H9 (cell line): ENCODE results near the gene SPRY4. TPM values are rescaled to one million over a fixed set of nuclear protein-coding genes. Genes with fewer than 3 reads are reported as not detected.

ENCODE experiments used
- DNase-seq: peaks from one replicate; pipeline ENCODE4 v3.0.0-alpha.2; 2017
- H2AFZ ChIP-seq: one replicate; pipeline ENCODE4 v1.6.1; 2013; ENCODE audit warnings: mild to moderate bottlenecking, low read length, control low read depth, moderate library complexity
- H2AK5ac ChIP-seq: 2 replicates; pipeline ENCODE4 v1.6.1; 2013; ENCODE audit warnings: low read length, control low read depth, mixed read lengths; ENCODE audit not compliant: insufficient read length
- H2BK120ac ChIP-seq: one replicate; pipeline ENCODE4 v1.6.1; 2013; ENCODE audit warnings: low read depth, mild to moderate bottlenecking, low read length, control low read depth, inconsistent platforms; ENCODE audit not compliant: poor library complexity, severe bottlenecking
- H2BK12ac ChIP-seq: 2 replicates; pipeline ENCODE4 v1.6.1; 2013; ENCODE audit warnings: low read length, control low read depth, mixed read lengths, low read depth; ENCODE audit not compliant: insufficient read length
- H2BK15ac ChIP-seq: 2 replicates; pipeline ENCODE4 v1.6.1; 2013; ENCODE audit warnings: low read depth, low read length, control low read depth
- H2BK20ac ChIP-seq: one replicate; pipeline ENCODE4 v1.6.1; 2013; ENCODE audit warnings: low read depth, mild to moderate bottlenecking, low read length, control low read depth, inconsistent platforms; ENCODE audit not compliant: poor library complexity, severe bottlenecking
- H2BK5ac ChIP-seq: 2 replicates; pipeline ENCODE4 v1.6.1; 2013; ENCODE audit warnings: low read length, control low read depth, mixed read lengths; ENCODE audit not compliant: insufficient read length
- H3K14ac ChIP-seq: 2 replicates; pipeline ENCODE4 v1.6.1; 2013; ENCODE audit warnings: low read length, control low read depth; ENCODE audit not compliant: insufficient read depth
- H3K18ac ChIP-seq: 2 replicates; pipeline ENCODE4 v1.6.1; 2013; ENCODE audit warnings: low read depth, mild to moderate bottlenecking, mixed read lengths, low read length, control low read depth; ENCODE audit not compliant: insufficient read length
- H3K23ac ChIP-seq: 2 replicates; pipeline ENCODE4 v1.6.1; 2013; ENCODE audit warnings: low read length, control low read depth, mixed read lengths, low read depth; ENCODE audit not compliant: insufficient read length
- H3K23me2 ChIP-seq: 2 replicates; pipeline ENCODE4 v1.6.1; 2013; ENCODE audit warnings: low read depth, mild to moderate bottlenecking, mixed read lengths, low read length, control low read depth; ENCODE audit not compliant: insufficient read length, poor library complexity, severe bottlenecking
- H3K27ac ChIP-seq: 2 replicates; pipeline ENCODE4 v1.5.1; 2013; ENCODE audit warnings: low read length, control low read depth, mixed read lengths, low read depth; ENCODE audit not compliant: insufficient read length
- H3K27me3 ChIP-seq: 2 replicates; pipeline ENCODE4 v1.6.1; 2013; ENCODE audit warnings: low read length, control low read depth, inconsistent platforms; ENCODE audit not compliant: insufficient read depth
- H3K4ac ChIP-seq: 2 replicates; pipeline ENCODE4 v1.6.1; 2013; ENCODE audit warnings: low read depth, mild to moderate bottlenecking, control low read depth, inconsistent platforms, low read length, moderate library complexity
- H3K4me1 ChIP-seq: 2 replicates; pipeline ENCODE4 v1.6.1; 2013; ENCODE audit warnings: low read length, control low read depth, inconsistent platforms; ENCODE audit not compliant: insufficient read depth
- H3K4me2 ChIP-seq: 2 replicates; pipeline ENCODE4 v1.6.1; 2013; ENCODE audit warnings: low read length, control low read depth, mixed read lengths; ENCODE audit not compliant: insufficient read length, insufficient read depth
- H3K56ac ChIP-seq: 2 replicates; pipeline ENCODE4 v1.6.1; 2013; ENCODE audit warnings: low read depth, mild to moderate bottlenecking, mixed read lengths, low read length, control low read depth; ENCODE audit not compliant: insufficient read length
- H3K79me1 ChIP-seq: 2 replicates; pipeline ENCODE4 v1.6.1; 2013; ENCODE audit warnings: low read depth, mild to moderate bottlenecking, moderate library complexity, low read length, control low read depth, inconsistent platforms; ENCODE audit not compliant: insufficient read depth, poor library complexity, severe bottlenecking
- H3K79me2 ChIP-seq: 2 replicates; pipeline ENCODE4 v1.6.1; 2013; ENCODE audit warnings: low read length, control low read depth, inconsistent platforms; ENCODE audit not compliant: insufficient read depth
- H3K9ac ChIP-seq: 2 replicates; pipeline ENCODE4 v1.6.1; 2013; ENCODE audit warnings: low read length, control low read depth, mixed read lengths; ENCODE audit not compliant: insufficient read length; ENCODE audit errors: extremely low read depth
- H3K9me3 ChIP-seq: one replicate; pipeline ENCODE4 v1.6.1; 2013; ENCODE audit warnings: low read depth, low read length, inconsistent platforms; ENCODE audit not compliant: control insufficient read depth
- H3T11ph ChIP-seq: one replicate; pipeline ENCODE4 v1.6.1; 2013; ENCODE audit warnings: mild to moderate bottlenecking, low read length, control low read depth, inconsistent platforms
- H4K20me1 ChIP-seq: one replicate; pipeline ENCODE4 v1.6.1; 2013; ENCODE audit not compliant: control insufficient read depth, insufficient read length, insufficient read depth
- H4K5ac ChIP-seq: 2 replicates; pipeline ENCODE4 v1.6.1; 2013; ENCODE audit warnings: low read depth, mild to moderate bottlenecking, mixed read lengths, low read length, control low read depth; ENCODE audit not compliant: insufficient read length
- H4K8ac ChIP-seq: replicated peaks from 2 replicates; pipeline ENCODE4 v1.6.1; 2013; ENCODE audit warnings: low read length, control low read depth, mixed read lengths, low read depth; ENCODE audit not compliant: insufficient read length
- H4K91ac ChIP-seq: 2 replicates; pipeline ENCODE4 v1.6.1; 2013; ENCODE audit warnings: low read depth, mild to moderate bottlenecking, moderate library complexity, mixed read lengths, low read length, control low read depth; ENCODE audit not compliant: insufficient read length
- H3K27ac Mint-ChIP-seq, 3 experiments: 2 replicates in 2 of 3; 3 replicates in 1 of 3; pipeline ENCODE4 v1.8.0; 2020 to 2021; ENCODE audit warnings: mixed read lengths in 3 of 3, mild to moderate bottlenecking in 1 of 3, moderate library complexity in 1 of 3
- H3K27me3 Mint-ChIP-seq: 2 replicates; pipeline ENCODE4 v1.8.0; 2021; ENCODE audit warnings: low read depth, mild to moderate bottlenecking, moderate library complexity, mixed read lengths
- H3K36me3 Mint-ChIP-seq, 3 experiments: 2 replicates in 2 of 3; 3 replicates in 1 of 3; pipeline ENCODE4 v1.8.0; 2020 to 2021; ENCODE audit warnings: low read depth in 3 of 3, mixed read lengths in 3 of 3; ENCODE audit not compliant: insufficient read depth in 1 of 3
- H3K4me1 Mint-ChIP-seq, 2 experiments: 2 replicates each; pipeline ENCODE4 v1.8.0; 2020; ENCODE audit warnings: mixed read lengths in 2 of 2
- H3K4me3 Mint-ChIP-seq, 2 experiments: 2 replicates in 1 of 2; 3 replicates in 1 of 2; pipeline ENCODE4 v1.8.0; 2020 to 2021; ENCODE audit warnings: mild to moderate bottlenecking in 2 of 2, mixed read lengths in 2 of 2, moderate library complexity in 1 of 2
- H3K9me3 Mint-ChIP-seq, 2 experiments: 2 replicates in 1 of 2; 3 replicates in 1 of 2; pipeline ENCODE4 v1.8.0; 2020; ENCODE audit warnings: mild to moderate bottlenecking in 2 of 2, mixed read lengths in 2 of 2, moderate library complexity in 1 of 2
- CTCF ChIP-seq: fragments of 200-600 bp; sonication (generic); conservative IDR thresholded peaks from 3 replicates; pipeline ENCODE4 v1.8.0; 2021; ENCODE audit warnings: antibody characterized with exemption, mild to moderate bottlenecking
- WGBS: extraction: QIAGEN DNeasy Blood & Tissue Kit; methylation state at CpG from one replicate; pipeline ENCODE4 v1.1.7; 2013; ENCODE audit warnings: missing lambda C conversion rate, low lambda C conversion rate, mixed read lengths; ENCODE audit not compliant: insufficient read length; ENCODE audit errors: extremely low coverage; 5-methylcytosine and 5-hydroxymethylcytosine counted together
- total RNA-seq: library from RNA; stranded (reverse); gene quantifications from 2 replicates; pipeline ENCODE4 v1.2.1, GENCODE V29; 2021

SPRY4 gene
- total RNA-seq, 1 experiment from 2014 or later = 92.4 TPM

- Histone ChIP-seq H4K91ac (no peak overlapping the region), H3K79me1 (no peaks in the 10 kb centered on the region), H3K27ac (peak overlapping the region; percentile 9)
These were observed 27.9 kb downstream of the SPRY4 start for GRCh38 chr5:142296914-142297417.

More at GRCh38 chr5:142296914-142297417, 27.9 kb downstream of the SPRY4 start:
- H3K23ac ChIP-seq = no peak overlapping the region
- no peak overlapping the region for H3K14ac ChIP-seq
- H2BK12ac ChIP-seq = no peak overlapping the region
- H2AK5ac ChIP-seq = no peak overlapping the region
- no peaks in the 10 kb centered on the region for H3K9me3 ChIP-seq
- Mint-ChIP-seq H3K27ac (peak overlapping the region in 1 of 3 experiments; percentile 26; a peak in 2 of 7 replicates), H3K9me3 (no peaks in the 10 kb centered on the region), H3K4me1 (peaks cover 37 to 41% of the 10 kb centered on the region in 2 experiments), H3K36me3 (peaks cover 0 to 25% (median 16%) of the 10 kb centered on the region in 3 experiments; a peak in 5 of 7 replicates), H3K27me3 (no peaks in the 10 kb centered on the region), H3K4me3 (no peak overlapping the region)
- H3K27me3 ChIP-seq = no peaks in the 10 kb centered on the region
- H2AFZ ChIP-seq = no peak overlapping the region
- H3T11ph ChIP-seq = no peak overlapping the region
- no peak overlapping the region for H4K8ac ChIP-seq
- no CpG with 5 or more reads among the region's 7 CpGs for WGBS
- H3K56ac ChIP-seq = no peak overlapping the region
- H3K23me2 ChIP-seq = no peaks in the 10 kb centered on the region
- peaks cover 10% of the 10 kb centered on the region for H3K4me1 ChIP-seq
- H2BK120ac ChIP-seq = no peak overlapping the region
- H2BK5ac ChIP-seq = no peak overlapping the region
- H4K20me1 ChIP-seq = no peaks in the 10 kb centered on the region
- H3K79me2 ChIP-seq = peaks cover 2% of the 10 kb centered on the region; the same call in 1 of the 2 replicates
- no peak overlapping the region for H2BK15ac ChIP-seq
- DNase-seq = no peak
- no peak overlapping the region for H4K5ac ChIP-seq
- no peak overlapping the region for H3K4me2 ChIP-seq
- H3K18ac ChIP-seq = no peak overlapping the region
- no peak overlapping the region for H3K9ac ChIP-seq
- no peak overlapping the region for H2BK20ac ChIP-seq
- no peak overlapping the region for H3K4ac ChIP-seq
- TF ChIP-seq CTCF = no peak
